Measurements from ENCODE around the gene E2F1. TPM values are rescaled to one million over a fixed set of nuclear protein-coding genes. Genes with fewer than 3 reads are reported as not detected.

E2F1 gene
- total RNA-seq, 1 donor from 2014 or later = 8.9 TPM

GRCh38 chr20:33731693-33732165, 45.5 kb upstream of the E2F1 start, which contains the start of gene ZNF341:
Gene ZNF341, plus strand, starts transcription at chr20:33731996. Its CDS starts 26 bp downstream, at chr20:33732022.
- DNase-seq (no peak), ATAC-seq (ENCODE audit: low read depth) (peak; percentile 79)
- no peak for TF ChIP-seq CTCF (IDR thresholded peaks at IDR 0.05)
- Mint-ChIP-seq H3K36me3 (ENCODE audit: low read depth) (peaks cover 9% of the 10 kb centered on the region), H3K27me3 (no peaks in the 10 kb centered on the region), H3K4me3 (peak within 1 kb of the TSS; percentile 90), H3K27ac (peak within 1 kb of the TSS; percentile 93), H3K9me3 (peaks cover 7% of the 10 kb centered on the region), H3K4me1 (peaks cover 26% of the 10 kb centered on the region)
- CTCF ChIA-PET = interaction anchor here (0.9 to 1.6 kb wide), 8 partner anchors 23 to 291 kb away, joined by 3 to 7 read pairs (median 4); no protein-coding TSS in a partner anchor
- POLR2A ChIA-PET = interaction anchor here (0.6 to 3.9 kb wide), 16 partner anchors 9 to 381 kb away, joined by 3 to 102 read pairs (median 6); partner anchors contain the start of genes ACTL10, CBFA2T2, CHMP4B and EIF2S2
- intact Hi-C loops (cut with micrococcal nuclease) = loop anchor here (1.0 to 5.0 kb wide), 10 partner anchors 11 to 381 kb away; partner anchors contain the start of genes ACTL10, CHMP4B, E2F1 and EIF2S2

GRCh38 chr20:33730946-33731692, 44.9 kb upstream of the E2F1 start:
- ATAC-seq (ENCODE audit: low read depth) = no peak
- H3K27ac Mint-ChIP-seq = peak overlapping the region; percentile 93
- peaks cover 26% of the 10 kb centered on the region for H3K4me1 Mint-ChIP-seq
- peaks cover 1% of the 10 kb centered on the region for H3K9me3 Mint-ChIP-seq
- POLR2A ChIA-PET = interaction anchor here (2.5 to 3.9 kb wide), 4 partner anchors 11 to 381 kb away, joined by 14 to 102 read pairs (median 32); partner anchors contain the start of genes CHMP4B, EIF2S2 and PXMP4
- TF ChIP-seq CTCF (IDR thresholded peaks at IDR 0.05) = no peak
- intact Hi-C loops (cut with micrococcal nuclease) = loop anchor here (1.0 to 5.0 kb wide), 3 partner anchors 11 to 274 kb away; partner anchors contain the start of gene PXMP4
- peaks cover 4% of the 10 kb centered on the region for H3K36me3 Mint-ChIP-seq (ENCODE audit: low read depth)
- H3K4me3 Mint-ChIP-seq = peak overlapping the region; percentile 84
- DNase-seq = no peak
- CTCF ChIA-PET = interaction anchor here (1.1 to 1.6 kb wide), 5 partner anchors 48 to 291 kb away, joined by 3 to 7 read pairs (median 4); no protein-coding TSS in a partner anchor
- no peaks in the 10 kb centered on the region for H3K27me3 Mint-ChIP-seq

GRCh38 chr20:33729101-33729500, 42.9 kb upstream of the E2F1 start:
- H3K27ac Mint-ChIP-seq = peak overlapping the region; percentile 50
- H3K4me1 Mint-ChIP-seq = peaks cover 21% of the 10 kb centered on the region
- no peak overlapping the region for H3K4me3 Mint-ChIP-seq

GRCh38 chr20:33728463-33728862, 42.3 kb upstream of the E2F1 start:
- peaks cover 15% of the 10 kb centered on the region for H3K4me1 Mint-ChIP-seq
- intact Hi-C loops (cut with micrococcal nuclease) = no loop called here
- ChIA-PET POLR2A (interaction anchor here (1.5 kb wide), 1 partner anchor 61 kb away, joined by 4 read pairs; no protein-coding TSS in a partner anchor), CTCF (no interaction called here)
- ATAC-seq (ENCODE audit: low read depth) (no peak), DNase-seq (no peak)
- H3K9me3 Mint-ChIP-seq = no peaks in the 10 kb centered on the region
- no peaks in the 10 kb centered on the region for H3K27me3 Mint-ChIP-seq
- peaks cover 2% of the 10 kb centered on the region for H3K36me3 Mint-ChIP-seq (ENCODE audit: low read depth)
- no peak for TF ChIP-seq CTCF (IDR thresholded peaks at IDR 0.05)
- no peak overlapping the region for H3K4me3 Mint-ChIP-seq
- H3K27ac Mint-ChIP-seq = no peak overlapping the region

More at GRCh38 chr20:33729101-33729500, 42.9 kb upstream of the E2F1 start:
- peaks cover 2% of the 10 kb centered on the region for H3K36me3 Mint-ChIP-seq (ENCODE audit: low read depth)
- H3K9me3 Mint-ChIP-seq = no peaks in the 10 kb centered on the region
- POLR2A ChIA-PET = no interaction called here
- DNase-seq (no peak), ATAC-seq (ENCODE audit: low read depth) (no peak)
- CTCF ChIA-PET = no interaction called here
- no peaks in the 10 kb centered on the region for H3K27me3 Mint-ChIP-seq
- TF ChIP-seq CTCF (IDR thresholded peaks at IDR 0.05) = no peak
- intact Hi-C loops (cut with micrococcal nuclease) = no loop called here

- H3K27ac Mint-ChIP-seq = no peak overlapping the region
- H3K36me3 Mint-ChIP-seq (ENCODE audit: low read depth) = peaks cover 2% of the 10 kb centered on the region
- DNase-seq = no peak
- no peak for TF ChIP-seq CTCF (IDR thresholded peaks at IDR 0.05)
- H3K4me3 Mint-ChIP-seq = no peak overlapping the region
- H3K9me3 Mint-ChIP-seq = no peaks in the 10 kb centered on the region
- ChIA-PET POLR2A (interaction anchor here (1.5 kb wide), 1 partner anchor 61 kb away, joined by 4 read pairs; no protein-coding TSS in a partner anchor), CTCF (no interaction called here)
- peaks cover 8% of the 10 kb centered on the region for H3K4me1 Mint-ChIP-seq
- intact Hi-C loops (cut with micrococcal nuclease) = no loop called here
- ATAC-seq (ENCODE audit: low read depth) = no peak
- no peaks in the 10 kb centered on the region for H3K27me3 Mint-ChIP-seq
Measured at GRCh38 chr20:33727806-33728205, 41.6 kb upstream of the E2F1 start.
